HG03342 (cell line): ENCODE data around the gene CHAMP1.

ENCODE experiments used
- ATAC-seq: cut with Tn5 transposase; IDR thresholded peaks from one replicate; pipeline ENCODE4 v1.9.1; 2021; ENCODE audit warnings: mild to moderate bottlenecking, moderate library complexity; ENCODE audit not compliant: unreplicated experiment

The CHAMP1 gene

DNA sequence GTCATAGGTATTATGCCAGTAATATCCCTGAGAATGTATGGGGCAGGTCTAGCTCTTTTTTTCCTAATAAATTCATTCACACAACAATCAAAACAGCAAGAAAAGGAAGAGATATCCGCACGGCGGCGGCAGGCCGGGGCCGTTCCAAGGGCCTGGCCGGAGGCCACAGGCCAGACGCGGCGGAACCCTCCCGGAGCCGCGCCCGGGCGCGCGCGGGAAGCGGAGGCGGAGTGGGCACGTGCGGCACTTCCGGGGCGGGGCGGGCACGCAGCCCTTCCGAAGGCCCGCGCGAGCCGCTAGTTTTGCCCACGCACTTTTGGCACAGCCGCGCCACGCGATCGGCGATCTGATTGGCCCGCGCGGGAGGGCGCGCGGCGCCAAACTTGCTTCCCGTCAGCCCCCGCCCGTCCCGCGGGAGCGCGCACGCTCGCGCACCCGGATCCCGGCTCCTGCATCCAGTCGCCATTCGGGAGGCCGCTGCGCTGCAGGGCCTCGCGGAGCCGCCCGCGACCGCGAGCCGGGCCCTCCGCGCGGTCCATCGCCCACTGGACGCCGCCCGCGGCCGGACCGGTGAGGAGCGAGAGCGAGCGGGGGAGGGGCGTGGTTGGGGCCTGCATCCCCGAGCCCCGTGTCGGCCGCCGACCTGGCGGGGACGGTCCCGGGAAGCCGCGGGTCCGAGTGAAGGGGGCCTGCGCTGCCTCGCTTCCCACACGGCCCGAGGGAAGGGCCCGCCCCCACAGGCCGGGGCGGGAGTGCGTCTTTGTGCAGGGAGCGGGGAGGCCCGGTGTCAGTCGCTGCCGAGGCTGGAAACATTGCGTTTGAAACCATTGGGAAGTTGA, at the start of gene CHAMP1:
Gene CHAMP1 (plus strand): TSS at position 430 of the 839 bp plus-strand sequence. CDS start 9,340 bp downstream, outside the sequence.
- ATAC-seq = peak; percentile 80

- ATAC-seq = no peak
These were observed 49.3 kb upstream of the CHAMP1 start for GRCh38 chr13:114264886-114265611.

- no peak for ATAC-seq
These were observed 48.1 kb upstream of the CHAMP1 start for GRCh38 chr13:114266241-114266640.

- ATAC-seq = no peak
These were observed 45.7 kb upstream of the CHAMP1 start for GRCh38 chr13:114268344-114269280.

DNA sequence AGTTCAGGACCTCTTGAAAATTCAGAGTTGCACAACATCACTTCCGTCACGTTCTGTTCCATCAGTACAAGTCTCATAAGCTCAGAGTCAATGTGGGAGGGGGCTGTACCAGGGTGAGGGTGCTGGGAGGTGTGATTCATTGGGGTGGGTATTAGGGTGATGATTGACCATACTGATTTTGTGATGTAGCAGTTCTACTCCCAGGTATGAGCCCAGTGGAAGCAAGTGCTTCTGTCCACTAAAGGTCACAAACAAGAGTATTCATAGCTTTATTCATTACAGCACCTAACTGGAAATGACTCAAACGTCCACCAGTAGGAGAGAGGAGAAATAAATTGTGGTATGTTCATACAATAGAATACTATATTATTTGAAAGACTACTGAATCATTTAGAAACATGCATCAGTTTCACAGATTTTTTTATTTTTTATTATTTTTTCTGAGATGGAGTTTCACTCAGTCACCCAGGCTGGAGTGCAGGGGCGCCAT, 45.0 kb upstream of the CHAMP1 start:
- no peak for ATAC-seq

GRCh38 chr13:114272977-114273376, 41.3 kb upstream of the CHAMP1 start:
- ATAC-seq = no peak

DNA sequence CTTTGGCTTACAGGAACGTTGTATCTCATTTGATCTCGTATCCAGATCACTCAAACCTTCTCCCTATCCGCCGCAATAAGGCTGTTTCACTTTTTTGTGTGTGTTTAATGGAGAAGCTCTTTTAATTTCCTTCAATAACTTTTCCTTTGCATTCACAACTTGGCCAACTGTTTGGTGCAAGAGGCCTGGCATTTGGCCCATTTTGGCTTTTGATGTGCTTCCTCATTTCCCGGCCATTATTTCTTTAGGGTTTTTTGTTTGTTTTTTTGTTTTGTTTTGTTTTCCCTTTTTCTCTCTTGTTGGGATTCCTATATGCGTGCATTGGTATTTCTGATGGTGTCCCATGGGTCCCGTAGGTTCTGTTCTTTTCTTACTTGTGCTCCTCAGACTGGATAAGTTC, 39.0 kb upstream of the CHAMP1 start:
- ATAC-seq = no peak

DNA sequence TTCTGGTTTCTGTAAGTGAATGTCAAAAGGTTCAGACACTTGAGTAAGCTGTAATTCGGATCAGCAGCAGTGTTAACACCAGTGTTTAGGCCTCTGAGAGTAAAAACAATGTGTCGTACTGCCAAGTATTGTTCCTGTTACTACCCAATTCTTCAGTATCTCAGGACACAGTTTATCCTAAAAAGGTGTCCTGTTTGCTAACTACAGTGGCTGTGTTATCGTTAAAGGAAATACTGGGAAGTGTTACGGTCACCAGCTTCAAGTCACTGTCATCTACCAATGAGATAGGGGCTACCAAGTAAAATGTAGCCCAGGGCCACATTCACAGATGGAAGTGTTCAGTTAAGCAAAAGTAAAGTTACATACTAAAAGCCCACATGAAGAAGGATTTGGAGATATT, 35.2 kb upstream of the CHAMP1 start:
- ATAC-seq = no peak

DNA sequence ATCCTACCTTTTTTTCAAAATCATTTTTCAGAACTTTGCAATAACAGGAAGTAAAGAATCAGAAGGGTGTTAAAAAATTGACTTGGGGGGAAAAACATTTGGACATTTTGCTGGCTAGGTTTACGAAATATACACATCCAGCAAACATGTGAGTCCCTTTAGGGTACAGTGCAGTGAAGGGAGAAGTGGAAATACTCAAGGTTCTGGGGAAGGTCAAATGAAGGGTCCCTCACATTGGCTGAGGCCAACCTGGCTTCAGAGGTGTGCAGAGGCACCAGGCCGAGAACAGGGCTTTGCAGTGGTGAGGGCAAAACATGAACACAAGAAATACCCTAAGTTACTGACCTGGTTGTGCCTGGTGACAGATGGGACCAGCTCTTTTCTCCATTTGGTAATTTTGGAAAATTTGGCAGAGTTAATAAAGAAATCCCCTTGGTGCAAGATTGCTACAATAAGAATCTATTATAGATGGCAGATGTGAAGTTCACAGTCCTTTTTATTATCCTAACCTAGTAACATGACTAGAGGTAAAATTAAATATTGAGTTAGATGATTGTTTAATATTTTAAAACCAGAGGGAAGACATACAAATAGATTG, 34.4 kb upstream of the CHAMP1 start:
- ATAC-seq = no peak

- ATAC-seq = peak; percentile 69
These were observed 32.8 kb upstream of the CHAMP1 start, which contains the start of gene UPF3A for GRCh38 chr13:114281351-114282040. Gene UPF3A, plus strand, starts transcription at chr13:114281601. Its CDS starts 39 bp downstream, at chr13:114281640.

DNA sequence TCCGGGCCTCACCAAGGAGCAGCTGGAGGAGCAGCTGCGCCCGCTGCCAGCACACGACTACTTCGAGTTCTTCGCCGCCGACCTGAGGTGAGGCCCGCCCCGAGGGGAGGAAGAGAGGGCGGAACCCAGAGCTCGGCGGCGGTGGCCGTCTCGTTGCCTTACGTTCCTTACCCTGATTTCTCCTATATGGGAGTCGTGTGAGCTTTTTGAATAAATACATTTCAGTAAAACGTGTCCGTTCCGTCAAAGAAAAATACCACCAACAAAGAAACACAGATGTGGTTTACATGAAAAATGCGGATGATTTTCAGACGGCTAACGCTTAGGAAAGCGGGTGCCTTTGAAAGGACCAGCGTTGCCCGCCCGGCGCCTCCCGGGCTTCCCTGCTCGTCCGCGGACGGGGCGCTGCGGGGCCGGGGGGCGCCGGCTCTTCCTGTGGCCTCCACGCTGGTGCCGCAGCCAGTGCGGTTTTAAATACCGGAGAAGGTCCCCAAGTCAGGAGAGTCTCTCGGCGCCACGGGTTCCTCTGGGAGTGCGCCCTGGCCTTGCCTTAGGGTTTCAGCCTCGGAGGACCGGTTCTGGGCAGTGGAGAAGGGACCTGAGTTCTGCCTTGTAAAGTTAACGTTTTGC, 32.1 kb upstream of the CHAMP1 start:
- peak; percentile 57 for ATAC-seq

GRCh38 chr13:114283576-114283975, 30.7 kb upstream of the CHAMP1 start:
- no peak for ATAC-seq

DNA sequence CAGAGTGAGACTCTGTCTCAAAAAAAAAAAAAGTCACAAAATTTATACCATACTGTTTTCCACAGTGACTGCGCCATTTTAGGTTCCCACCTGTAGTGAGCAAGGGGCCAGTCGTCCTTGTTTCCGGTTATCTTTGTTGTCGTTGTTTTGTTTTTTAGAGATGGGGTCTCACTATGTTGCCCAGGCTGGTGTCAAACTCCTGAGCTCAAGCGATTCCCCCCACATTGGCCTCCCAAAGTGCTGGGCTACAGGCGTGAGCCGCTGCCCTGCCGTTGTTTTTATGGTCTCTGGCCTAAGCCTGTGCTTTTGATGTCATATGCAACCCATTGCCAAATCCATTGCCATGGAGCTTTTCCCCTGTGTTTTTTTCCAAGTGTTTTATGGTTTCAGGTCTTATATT, 29.6 kb upstream of the CHAMP1 start:
- ATAC-seq = no peak

DNA sequence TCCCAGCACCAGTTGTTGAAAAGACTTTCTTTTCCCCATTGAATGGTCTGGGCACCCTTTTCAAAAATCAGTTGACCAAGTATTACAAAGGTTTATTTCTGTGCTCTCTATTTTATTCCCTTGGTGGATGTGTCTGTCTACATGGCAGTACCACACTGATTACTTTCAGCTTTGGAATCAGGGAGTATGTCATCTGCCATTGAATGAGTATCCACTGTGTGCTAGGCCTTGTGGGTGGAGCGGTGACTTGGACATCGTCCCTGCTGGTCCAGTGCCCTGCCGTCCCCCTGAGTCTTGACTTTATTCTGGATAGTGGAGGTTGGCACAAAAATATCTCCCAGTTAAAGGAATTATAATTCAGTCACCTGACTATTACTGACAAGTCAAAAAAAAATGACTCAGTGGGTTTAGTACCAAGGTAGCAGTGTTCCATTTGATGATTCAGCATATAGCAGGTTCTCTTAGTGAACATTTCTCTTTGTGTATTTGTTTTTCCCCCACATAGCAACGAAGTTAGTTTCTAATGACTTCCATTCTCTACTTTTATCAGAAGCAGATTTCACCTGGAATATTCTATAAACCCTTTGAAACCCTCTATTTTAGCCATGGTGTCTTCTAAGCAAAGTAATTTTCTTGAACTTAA, 29.0 kb upstream of the CHAMP1 start:
- ATAC-seq = no peak

DNA sequence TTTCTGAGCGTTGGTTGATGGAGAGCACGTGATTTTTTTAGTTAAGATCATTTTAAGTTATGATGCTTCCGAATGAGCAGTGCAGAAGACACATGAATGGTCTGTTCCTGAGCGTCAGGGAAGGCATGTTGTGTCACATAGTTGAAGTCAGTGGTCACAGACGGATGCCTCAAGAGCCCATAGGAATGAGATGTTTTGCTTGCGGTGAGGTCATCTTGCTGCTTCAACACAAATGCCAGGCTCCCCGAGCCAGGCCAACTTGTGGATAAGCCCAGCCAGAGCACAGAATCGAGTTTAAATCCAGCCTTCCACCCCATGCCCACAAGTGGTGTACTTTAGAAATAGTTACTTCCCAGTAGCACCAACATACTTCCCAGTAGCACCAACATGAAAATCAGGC, 27.5 kb upstream of the CHAMP1 start:
- ATAC-seq = no peak

- no peak for ATAC-seq
These were observed 26.1 kb upstream of the CHAMP1 start for GRCh38 chr13:114288157-114288591.

DNA sequence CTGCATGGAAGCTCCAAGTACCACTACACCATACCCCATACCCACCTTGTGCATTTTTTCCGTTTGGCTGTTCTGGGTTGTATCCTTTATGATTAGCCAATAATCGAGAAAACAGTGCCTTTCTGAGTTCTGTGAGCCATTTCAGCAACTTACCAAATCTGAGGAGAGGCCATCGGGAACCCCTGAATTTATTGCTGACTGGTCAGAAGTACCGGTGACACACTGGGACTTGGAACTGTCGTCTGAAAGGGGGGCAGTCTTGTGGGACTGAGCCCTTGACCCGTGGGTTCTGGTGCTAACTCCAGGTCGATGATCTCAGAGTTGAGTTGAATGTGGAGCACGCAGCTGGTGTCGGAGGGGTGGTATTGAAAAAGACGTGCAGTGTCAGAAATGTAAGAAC, 17.9 kb upstream of the CHAMP1 start:
- ATAC-seq = no peak

GRCh38 chr13:114296902-114297301, 17.4 kb upstream of the CHAMP1 start:
- ATAC-seq = no peak

DNA sequence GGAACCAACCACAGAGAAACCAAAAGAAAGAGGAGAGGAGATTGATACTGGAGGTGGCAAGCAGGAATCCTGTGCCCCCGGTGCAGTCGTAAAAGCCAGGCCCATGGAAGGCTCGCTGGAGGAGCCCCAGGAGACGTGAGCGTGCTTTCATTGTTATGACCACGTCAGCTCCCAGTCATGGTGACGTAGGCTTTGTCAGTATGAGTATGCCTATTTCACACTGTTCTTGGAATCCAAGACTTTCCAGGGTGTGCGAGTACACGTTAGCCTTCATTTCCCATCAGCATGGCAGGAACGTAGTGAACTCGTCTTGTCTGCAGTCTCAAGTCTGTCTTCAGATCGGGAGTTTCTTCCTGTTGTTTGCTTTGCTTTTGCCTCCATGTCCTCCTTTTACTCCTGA, 15.4 kb upstream of the CHAMP1 start:
- no peak for ATAC-seq
